Measurements from ENCODE around the gene SLC3A2.

DNA sequence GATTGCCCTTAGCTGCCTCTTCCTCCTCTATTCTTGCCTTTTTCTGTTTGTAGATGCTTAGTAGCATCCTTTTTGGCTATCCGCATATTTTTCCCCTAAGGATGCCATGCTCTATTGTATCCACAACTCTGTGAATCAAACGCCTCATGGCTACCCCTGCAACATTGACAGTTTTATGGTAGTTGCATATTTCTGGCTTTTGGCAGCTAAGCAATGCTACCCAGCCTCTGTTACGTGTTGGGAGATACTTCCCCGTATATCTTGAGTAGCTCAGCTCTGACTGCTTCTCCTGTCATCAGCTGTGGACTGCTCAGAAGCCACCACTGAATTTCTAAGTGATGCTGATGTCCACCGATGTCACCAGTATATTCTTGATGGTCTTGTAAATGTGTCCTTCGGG is 15.1 kb upstream of the SLC3A2 start:
- TF ChIP-seq POLR2G (IDR thresholded peaks at IDR 0.05; ENCODE audit: low read depth, low read length): no peak
- TF ChIP-seq MYNN (CRISPR knock-in tag; IDR thresholded peaks at IDR 0.05; ENCODE audit: low read depth): no peak
- no peak for TF ChIP-seq CBFB (CRISPR knock-in tag; IDR thresholded peaks at IDR 0.05)
- TF ChIP-seq, protein P1, sequence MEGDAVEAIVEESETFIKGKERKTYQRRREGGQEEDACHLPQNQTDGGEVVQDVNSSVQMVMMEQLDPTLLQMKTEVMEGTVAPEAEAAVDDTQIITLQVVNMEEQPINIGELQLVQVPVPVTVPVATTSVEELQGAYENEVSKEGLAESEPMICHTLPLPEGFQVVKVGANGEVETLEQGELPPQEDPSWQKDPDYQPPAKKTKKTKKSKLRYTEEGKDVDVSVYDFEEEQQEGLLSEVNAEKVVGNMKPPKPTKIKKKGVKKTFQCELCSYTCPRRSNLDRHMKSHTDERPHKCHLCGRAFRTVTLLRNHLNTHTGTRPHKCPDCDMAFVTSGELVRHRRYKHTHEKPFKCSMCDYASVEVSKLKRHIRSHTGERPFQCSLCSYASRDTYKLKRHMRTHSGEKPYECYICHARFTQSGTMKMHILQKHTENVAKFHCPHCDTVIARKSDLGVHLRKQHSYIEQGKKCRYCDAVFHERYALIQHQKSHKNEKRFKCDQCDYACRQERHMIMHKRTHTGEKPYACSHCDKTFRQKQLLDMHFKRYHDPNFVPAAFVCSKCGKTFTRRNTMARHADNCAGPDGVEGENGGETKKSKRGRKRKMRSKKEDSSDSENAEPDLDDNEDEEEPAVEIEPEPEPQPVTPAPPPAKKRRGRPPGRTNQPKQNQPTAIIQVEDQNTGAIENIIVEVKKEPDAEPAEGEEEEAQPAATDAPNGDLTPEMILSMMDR (CRISPR knock-in tag; IDR thresholded peaks at IDR 0.05): no peak
- TF ChIP-seq ZNF101 (CRISPR knock-in tag; IDR thresholded peaks at IDR 0.05; ENCODE audit: borderline replicate concordance, low read depth): no peak
- TF ChIP-seq GTF2F1 (IDR thresholded peaks at IDR 0.05; ENCODE audit: low read length): no peak
- no peak for TF ChIP-seq HNF4G (IDR thresholded peaks at IDR 0.05; ENCODE audit: borderline replicate concordance, low read depth, low read length)
- TF ChIP-seq HNF4G (CRISPR knock-in tag; IDR thresholded peaks at IDR 0.05; ENCODE audit: borderline replicate concordance, low read depth): no peak
- TF ChIP-seq, protein P2, sequence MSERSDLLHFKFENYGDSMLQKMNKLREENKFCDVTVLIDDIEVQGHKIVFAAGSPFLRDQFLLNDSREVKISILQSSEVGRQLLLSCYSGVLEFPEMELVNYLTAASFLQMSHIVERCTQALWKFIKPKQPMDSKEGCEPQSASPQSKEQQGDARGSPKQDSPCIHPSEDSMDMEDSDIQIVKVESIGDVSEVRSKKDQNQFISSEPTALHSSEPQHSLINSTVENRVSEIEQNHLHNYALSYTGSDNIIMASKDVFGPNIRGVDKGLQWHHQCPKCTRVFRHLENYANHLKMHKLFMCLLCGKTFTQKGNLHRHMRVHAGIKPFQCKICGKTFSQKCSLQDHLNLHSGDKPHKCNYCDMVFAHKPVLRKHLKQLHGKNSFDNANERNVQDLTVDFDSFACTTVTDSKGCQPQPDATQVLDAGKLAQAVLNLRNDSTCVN (CRISPR knock-in tag; IDR thresholded peaks at IDR 0.05; ENCODE audit: borderline replicate concordance): no peak
- TF ChIP-seq BHLHE40 (IDR thresholded peaks at IDR 0.05; ENCODE audit: low read length): no peak
- no peak for TF ChIP-seq ZNF558 (CRISPR knock-in tag; IDR thresholded peaks at IDR 0.05; ENCODE audit: borderline replicate concordance)
- no peak for TF ChIP-seq HMGXB3 (CRISPR knock-in tag; IDR thresholded peaks at IDR 0.05; ENCODE audit: borderline replicate concordance)
- no peak for TF ChIP-seq KAT8 (CRISPR knock-in tag; IDR thresholded peaks at IDR 0.05)
- TF ChIP-seq, protein P3, sequence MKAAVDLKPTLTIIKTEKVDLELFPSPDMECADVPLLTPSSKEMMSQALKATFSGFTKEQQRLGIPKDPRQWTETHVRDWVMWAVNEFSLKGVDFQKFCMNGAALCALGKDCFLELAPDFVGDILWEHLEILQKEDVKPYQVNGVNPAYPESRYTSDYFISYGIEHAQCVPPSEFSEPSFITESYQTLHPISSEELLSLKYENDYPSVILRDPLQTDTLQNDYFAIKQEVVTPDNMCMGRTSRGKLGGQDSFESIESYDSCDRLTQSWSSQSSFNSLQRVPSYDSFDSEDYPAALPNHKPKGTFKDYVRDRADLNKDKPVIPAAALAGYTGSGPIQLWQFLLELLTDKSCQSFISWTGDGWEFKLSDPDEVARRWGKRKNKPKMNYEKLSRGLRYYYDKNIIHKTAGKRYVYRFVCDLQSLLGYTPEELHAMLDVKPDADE (CRISPR knock-in tag; IDR thresholded peaks at IDR 0.05): no peak
- no peak for TF ChIP-seq KDM5A (IDR thresholded peaks at IDR 0.05; ENCODE audit: borderline replicate concordance, low read length)
